ENCODE measurements around the gene SYMPK.

Gene SYMPK

DNA sequence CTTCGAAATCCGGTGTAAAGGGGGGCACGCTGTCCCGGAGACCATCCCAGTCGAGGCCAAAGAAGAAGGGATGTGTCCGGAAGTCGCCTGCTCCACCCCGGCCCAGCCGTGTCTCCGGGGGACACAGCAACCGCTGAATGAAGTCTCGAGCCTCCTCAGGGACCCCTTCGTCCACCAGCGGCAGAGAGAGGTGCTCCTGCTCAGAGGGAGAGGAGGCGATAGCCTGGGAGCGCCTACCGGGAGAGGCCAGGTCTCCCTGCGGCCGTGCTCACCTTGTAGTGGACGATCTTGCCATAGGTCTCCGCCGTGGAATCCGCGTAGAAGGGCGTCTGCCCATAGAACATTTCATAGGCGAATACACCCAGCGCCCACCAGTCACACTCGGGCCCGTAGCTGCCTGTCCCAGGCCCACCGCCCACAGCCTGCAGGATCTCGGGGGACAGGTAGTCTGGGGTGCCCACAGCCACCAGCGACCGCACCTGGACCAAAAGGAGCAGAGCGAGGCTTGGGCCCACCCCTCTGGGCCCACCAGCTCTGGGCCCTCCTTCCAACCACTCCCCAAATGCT is 85.5 kb downstream of the SYMPK start:
- DNase-seq (ENCODE audit: low spot score), result no peak
- TF ChIP-seq, protein P1, sequence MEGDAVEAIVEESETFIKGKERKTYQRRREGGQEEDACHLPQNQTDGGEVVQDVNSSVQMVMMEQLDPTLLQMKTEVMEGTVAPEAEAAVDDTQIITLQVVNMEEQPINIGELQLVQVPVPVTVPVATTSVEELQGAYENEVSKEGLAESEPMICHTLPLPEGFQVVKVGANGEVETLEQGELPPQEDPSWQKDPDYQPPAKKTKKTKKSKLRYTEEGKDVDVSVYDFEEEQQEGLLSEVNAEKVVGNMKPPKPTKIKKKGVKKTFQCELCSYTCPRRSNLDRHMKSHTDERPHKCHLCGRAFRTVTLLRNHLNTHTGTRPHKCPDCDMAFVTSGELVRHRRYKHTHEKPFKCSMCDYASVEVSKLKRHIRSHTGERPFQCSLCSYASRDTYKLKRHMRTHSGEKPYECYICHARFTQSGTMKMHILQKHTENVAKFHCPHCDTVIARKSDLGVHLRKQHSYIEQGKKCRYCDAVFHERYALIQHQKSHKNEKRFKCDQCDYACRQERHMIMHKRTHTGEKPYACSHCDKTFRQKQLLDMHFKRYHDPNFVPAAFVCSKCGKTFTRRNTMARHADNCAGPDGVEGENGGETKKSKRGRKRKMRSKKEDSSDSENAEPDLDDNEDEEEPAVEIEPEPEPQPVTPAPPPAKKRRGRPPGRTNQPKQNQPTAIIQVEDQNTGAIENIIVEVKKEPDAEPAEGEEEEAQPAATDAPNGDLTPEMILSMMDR (IDR thresholded peaks at IDR 0.05; ENCODE audit: extremely low read depth, missing control alignments), result no peak

DNA sequence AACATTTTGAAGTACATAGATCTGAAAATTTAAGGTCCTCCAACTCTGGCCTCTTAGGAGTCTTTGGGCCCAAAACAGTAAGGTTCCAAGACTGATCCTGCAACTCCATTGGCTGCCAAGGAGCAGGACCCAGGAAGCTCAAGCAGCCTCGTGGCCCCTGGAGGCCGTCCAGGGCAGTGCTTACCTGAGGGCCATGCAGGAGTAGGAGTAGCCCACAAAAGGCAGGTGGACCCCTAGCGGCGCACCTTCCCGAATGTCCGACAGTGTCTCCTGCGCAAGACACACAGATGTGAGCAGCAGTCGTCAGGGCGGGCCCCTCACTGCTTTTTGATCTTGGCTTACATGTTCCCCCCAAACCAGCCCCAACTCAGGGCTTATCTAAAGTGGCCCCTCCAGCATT is 88.2 kb downstream of the SYMPK start:
- DNase-seq (ENCODE audit: low spot score), result no peak

DNA sequence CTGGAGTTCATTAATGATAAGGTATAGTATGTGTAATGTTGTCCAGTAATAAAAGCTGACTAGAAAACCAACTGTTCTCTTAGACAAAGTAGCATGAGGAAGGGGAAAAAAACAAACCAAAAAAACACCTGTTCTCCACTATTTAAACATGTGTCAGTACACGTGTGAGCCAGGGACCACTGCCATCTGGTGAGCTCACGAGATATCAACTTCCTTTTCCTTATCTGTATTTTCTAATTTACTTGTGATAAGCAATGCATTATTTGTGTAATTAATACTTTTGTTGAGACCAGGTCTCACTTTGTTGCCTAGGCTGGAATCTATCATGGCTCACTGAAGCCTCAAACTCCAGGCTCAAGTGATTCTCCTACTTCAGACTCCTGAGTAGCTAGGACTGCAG is 89.6 kb downstream of the SYMPK start:
- no peak for DNase-seq (ENCODE audit: low spot score)
- TF ChIP-seq, protein P1 (IDR thresholded peaks at IDR 0.05; ENCODE audit: extremely low read depth, missing control alignments), result no peak

More for the DNA sequence above, 88.2 kb downstream of the SYMPK start:
- TF ChIP-seq, protein P1 (IDR thresholded peaks at IDR 0.05; ENCODE audit: extremely low read depth, missing control alignments), result no peak

DNA sequence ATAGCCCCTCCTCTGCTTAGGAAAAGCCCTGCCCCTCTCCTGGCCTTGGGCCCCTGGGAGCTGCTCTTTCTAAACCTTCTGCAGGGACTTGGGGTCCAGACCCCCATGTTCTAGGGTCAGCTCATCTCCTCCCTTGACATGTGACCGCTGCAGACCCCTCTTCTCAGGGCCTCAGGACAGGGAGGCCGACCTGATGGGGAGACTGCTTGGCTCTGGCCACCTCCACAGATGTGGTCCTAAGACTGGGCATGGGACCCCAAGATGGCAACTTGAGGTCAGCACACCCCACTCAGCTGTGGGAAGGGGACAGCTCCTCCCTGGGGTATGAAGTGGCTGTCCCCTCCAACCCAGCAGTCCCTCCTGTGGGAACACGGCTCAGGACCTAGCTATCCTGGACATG is 90.0 kb downstream of the SYMPK start:
- TF ChIP-seq, protein P1 (IDR thresholded peaks at IDR 0.05; ENCODE audit: extremely low read depth, missing control alignments), result no peak
- DNase-seq (ENCODE audit: low spot score), result no peak

DNA sequence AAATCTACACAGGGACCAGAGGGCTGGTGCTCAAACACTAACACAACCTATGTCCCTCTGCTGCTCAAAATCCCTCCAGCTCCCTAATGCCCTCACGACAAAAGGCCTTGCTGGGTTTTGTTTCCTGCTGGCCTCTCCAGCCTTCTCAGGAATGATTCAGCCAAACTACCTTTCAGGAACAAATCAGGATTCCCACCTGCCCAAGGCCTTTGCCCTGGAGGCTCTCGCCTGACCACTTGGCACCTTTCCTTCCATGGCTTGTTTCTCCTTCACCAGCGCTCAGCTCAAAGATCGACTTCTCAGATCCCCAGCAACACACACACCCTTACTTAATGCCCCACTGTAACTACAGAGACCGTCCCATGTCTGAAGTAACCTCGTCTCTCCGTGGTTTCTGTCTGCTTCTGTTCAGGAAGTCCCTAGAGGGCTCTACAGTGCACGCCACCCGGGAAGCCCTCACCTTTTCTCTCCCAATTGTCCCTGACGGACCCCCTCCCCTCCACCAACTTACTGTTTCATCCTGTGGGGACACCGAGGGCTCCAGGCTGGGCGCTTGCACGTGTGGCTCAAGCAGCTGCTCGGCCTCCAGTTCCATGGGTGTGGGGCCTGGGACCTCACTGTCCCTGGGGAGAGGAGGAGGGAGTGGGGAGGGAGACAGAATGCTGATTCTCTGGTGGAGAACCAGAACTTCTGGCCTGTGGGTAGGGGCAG is 90.7 kb downstream of the SYMPK start:
- no peak for DNase-seq (ENCODE audit: low spot score)
- TF ChIP-seq, protein P1 (IDR thresholded peaks at IDR 0.05; ENCODE audit: extremely low read depth, missing control alignments), result no peak

DNA sequence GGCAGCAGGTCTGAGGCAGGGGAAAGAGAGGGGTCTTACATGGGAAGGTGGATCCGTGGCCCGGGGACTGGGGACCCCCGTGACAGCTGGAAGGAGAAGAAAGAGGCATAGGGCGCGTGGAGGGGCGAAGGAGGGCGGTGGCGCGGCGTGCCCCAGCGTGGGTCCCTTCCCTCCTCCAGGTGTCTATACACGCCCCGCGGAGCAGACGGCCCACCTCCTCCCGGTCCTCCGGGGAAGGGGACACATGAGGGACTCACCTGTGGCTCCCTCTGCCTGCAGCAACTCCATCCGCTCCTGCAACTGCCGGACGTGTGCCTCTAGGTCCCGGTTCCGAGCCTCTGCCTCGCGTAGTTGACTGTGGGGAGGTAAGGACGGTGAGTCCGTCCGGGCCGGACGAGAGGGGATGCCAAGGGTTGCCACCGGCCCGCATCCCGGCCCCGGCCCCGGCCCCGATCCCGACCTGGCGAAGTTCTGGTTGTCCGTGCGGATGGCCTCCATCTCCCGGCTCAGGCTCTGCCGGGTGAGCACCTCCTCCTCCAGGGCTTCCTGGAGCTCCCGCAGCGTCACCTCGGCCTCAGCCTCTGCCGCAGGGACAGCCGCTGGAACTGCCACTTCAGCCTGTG is 91.5 kb downstream of the SYMPK start:
- TF ChIP-seq, protein P1 (IDR thresholded peaks at IDR 0.05; ENCODE audit: extremely low read depth, missing control alignments), result no peak
- DNase-seq (ENCODE audit: low spot score), result no peak
